K562 (cell line): ENCODE measurements around the gene ATP5PD. TPM values are rescaled to one million over a fixed set of nuclear protein-coding genes. Genes with fewer than 3 reads are reported as not detected.

Source experiments
- CBFA2T3 ChIP-seq: fragments of 450-650 bp; IDR thresholded peaks from 2 replicates; pipeline ENCODE4 v1.6.1; 2017
- CREM ChIP-seq: IDR thresholded peaks from 2 replicates; pipeline ENCODE4 v1.6.1; 2014; ENCODE audit warnings: antibody characterized with exemption, low read depth
- ELK3 ChIP-seq: fragments of 450-650 bp; formaldehyde crosslinking; IDR thresholded peaks from 2 replicates; pipeline ENCODE4 v1.4.0; 2020; ENCODE audit warnings: mild to moderate bottlenecking
- FOSL1 ChIP-seq: fragments of 200-800 bp; sonication (Bioruptor generic); conservative IDR thresholded peaks from 2 replicates; pipeline ENCODE4 v1.6.1; 2016; ENCODE audit warnings: missing genetic modification characterization, missing compliant biosample characterization
- HDAC1 ChIP-seq, 2 experiments: fragments of 450-650 bp; IDR thresholded peaks; 2 replicates each; pipeline ENCODE4 v1.6.1; 2016 to 2017; ENCODE audit warnings: inconsistent platforms in 1 of 2, mild to moderate bottlenecking in 1 of 2, moderate library complexity in 1 of 2
- IFI16 ChIP-seq: fragments of 250-450 bp; sonication (Bioruptor Pico); IDR thresholded peaks from 2 replicates; pipeline ENCODE4 v2.1.2; 2022; ENCODE audit warnings: mild to moderate bottlenecking, inconsistent platforms
- KAT7 ChIP-seq: sonication (generic); formaldehyde crosslinking; IDR thresholded peaks from 2 replicates; pipeline ENCODE4 v1.8.0; 2022; ENCODE audit warnings: missing genetic modification reagents, mild to moderate bottlenecking, borderline replicate concordance
- MYNN ChIP-seq, 2 experiments: sonication (generic); formaldehyde crosslinking in 1 of 2; IDR thresholded peaks; 2 replicates each; pipeline versions ENCODE4 v1.5.0 to v1.6.1; 2016 to 2020; ENCODE audit warnings: antibody characterized with exemption in 1 of 2, missing genetic modification reagents in 1 of 2
- PRMT5 ChIP-seq: sonication (generic); formaldehyde crosslinking; IDR thresholded peaks from 2 replicates; pipeline ENCODE4 v1.5.0; 2020; ENCODE audit warnings: missing genetic modification reagents
- SPI1 ChIP-seq: IDR thresholded peaks from 2 replicates; pipeline ENCODE4 v1.6.1; 2011; ENCODE audit warnings: low read depth, low read length, control low read depth, borderline replicate concordance
- TFE3 ChIP-seq: fragments of 450-650 bp; formaldehyde crosslinking; IDR thresholded peaks from 2 replicates; pipeline ENCODE4 v1.4.0; 2020; ENCODE audit warnings: mild to moderate bottlenecking, mixed read lengths
- TOE1 ChIP-seq, 2 experiments: fragments of 450-650 bp in 1 of 2; sonication (generic) in 1 of 2; formaldehyde crosslinking in 1 of 2; IDR thresholded peaks; 2 replicates each; pipeline versions ENCODE4 v1.7.1 to v1.8.0; 2016 to 2022; ENCODE audit warnings: borderline replicate concordance in 2 of 2, mild to moderate bottlenecking in 2 of 2, antibody characterized with exemption in 1 of 2, inconsistent platforms in 1 of 2, low read depth in 1 of 2, missing genetic modification reagents in 1 of 2, moderate library complexity in 1 of 2
- ZBTB8A ChIP-seq: fragments of 450-650 bp; IDR thresholded peaks from 2 replicates; pipeline ENCODE4 v1.6.1; 2018; ENCODE audit warnings: mild to moderate bottlenecking, moderate library complexity; ENCODE audit not compliant: partially characterized antibody
- ZNF263 ChIP-seq: sonication (generic); formaldehyde crosslinking; IDR thresholded peaks from 2 replicates; pipeline ENCODE4 v1.8.0; 2022; ENCODE audit warnings: mild to moderate bottlenecking, missing genetic modification reagents, borderline replicate concordance
- polyA plus RNA-seq, 8 experiments: library from polyadenylated mRNA; depleted of rRNA in 4 of 8; stranded (reverse) in 5 of 8; unstranded in 3 of 8; fragments of >200 nt; fragmentation: Nextera tagmentation in 2 of 8; fragmentation: Illumina TruSeq in 1 of 8; extraction: Ambion mirVana in 2 of 8; extraction: Trizol in 1 of 8; gene quantifications; 2 replicates each; pipeline versions ENCODE4 v1.2.1 to v1.2.3, GENCODE V29; 2011 to 2014; ENCODE audit warnings: inconsistent platforms in 1 of 8, missing spikeins in 1 of 8
- total RNA-seq, 7 experiments: library from RNA; depleted of rRNA in 6 of 7; stranded (reverse); fragments of >200 nt in 6 of 7; fragmentation: Illumina TruSeq in 2 of 7; extraction: Trizol in 2 of 7; gene quantifications; 2 replicates each; pipeline versions ENCODE4 v1.2.1 to v1.2.3, GENCODE V29; 2011 to 2021; ENCODE audit warnings: low replicate concordance in 1 of 7
- TF ChIP-seq, protein P1 (sequence below): sonication (generic); formaldehyde crosslinking; IDR thresholded peaks from 2 replicates; pipeline ENCODE4 v1.8.0; 2023; ENCODE audit warnings: mild to moderate bottlenecking, missing genetic modification reagents
- TF ChIP-seq, protein P2 (sequence below): fragments of 450-650 bp; formaldehyde crosslinking; conservative IDR thresholded peaks from 2 replicates; pipeline ENCODE4 v1.4.0; 2022; ENCODE audit warnings: mild to moderate bottlenecking, missing genetic modification characterization

The ATP5PD gene
- total and polyA plus RNA-seq, 9 of the 15 experiments (the other 6 are each of a cell fraction or from before 2014, with no cell fraction given): 271 to 828 (median 432) TPM

DNA sequence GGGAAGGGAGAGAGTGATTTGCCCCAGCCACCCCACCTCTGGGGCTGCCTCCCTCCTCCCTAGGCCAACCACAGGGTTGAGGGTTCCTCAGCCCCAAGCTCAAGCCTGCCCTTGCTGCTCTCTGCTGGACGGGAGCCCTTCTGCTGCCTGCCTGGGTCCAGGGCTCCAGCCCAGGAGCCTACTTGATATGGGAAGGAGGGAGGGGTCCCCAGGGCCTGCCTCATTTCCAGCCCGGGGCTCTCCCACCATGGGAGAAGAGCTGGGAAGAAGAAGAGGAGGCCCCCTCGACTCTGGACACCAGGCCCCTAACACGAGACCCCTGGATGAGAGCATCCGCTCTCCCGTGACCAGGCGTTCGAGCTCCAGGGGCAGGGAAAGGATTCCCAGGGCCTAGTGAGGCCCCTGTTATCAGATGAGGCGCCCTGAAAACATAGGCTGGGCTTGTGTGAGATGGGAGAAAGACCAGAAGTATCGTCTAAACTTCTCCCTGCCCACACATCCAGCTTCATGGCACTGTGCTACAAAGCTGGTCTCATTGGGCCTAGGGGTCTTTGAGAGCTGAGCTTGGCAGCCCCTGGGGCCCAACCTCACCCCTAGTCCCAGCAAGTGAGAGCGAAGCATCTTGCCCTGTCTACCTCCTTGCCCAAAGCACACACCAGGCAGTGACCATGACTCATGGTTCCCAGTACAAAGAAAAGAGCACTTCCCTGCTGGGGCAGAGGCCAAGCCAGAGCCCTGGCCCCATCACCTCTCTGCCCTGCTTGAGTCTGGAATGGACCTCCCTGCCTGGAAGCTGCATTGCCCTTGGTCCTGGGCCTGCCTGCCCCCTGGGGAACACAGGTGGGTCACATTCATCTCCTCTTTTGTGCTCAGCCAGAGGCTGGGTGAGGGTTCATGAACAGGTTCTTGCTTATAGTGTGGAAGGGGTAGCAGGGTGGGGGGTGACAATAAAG, 42.0 kb upstream of the ATP5PD start (continued):
- TF ChIP-seq ZNF263 (CRISPR knock-in tag): 0 out of 2 replicates have a peak, but pooled peaks have one; percentile 22
- TF ChIP-seq KAT7: 0 out of 2 replicates have a peak, but pooled peaks have one; percentile 64
- TF ChIP-seq TOE1 (IDR thresholded peaks at IDR 0.05; ENCODE audit: borderline replicate concordance): no peak
- TF ChIP-seq TOE1 (CRISPR knock-in tag; IDR thresholded peaks at IDR 0.05; ENCODE audit: borderline replicate concordance, low read depth): 0 out of 2 replicates have a peak, but pooled peaks have one; percentile 54
- TF ChIP-seq, protein P1, sequence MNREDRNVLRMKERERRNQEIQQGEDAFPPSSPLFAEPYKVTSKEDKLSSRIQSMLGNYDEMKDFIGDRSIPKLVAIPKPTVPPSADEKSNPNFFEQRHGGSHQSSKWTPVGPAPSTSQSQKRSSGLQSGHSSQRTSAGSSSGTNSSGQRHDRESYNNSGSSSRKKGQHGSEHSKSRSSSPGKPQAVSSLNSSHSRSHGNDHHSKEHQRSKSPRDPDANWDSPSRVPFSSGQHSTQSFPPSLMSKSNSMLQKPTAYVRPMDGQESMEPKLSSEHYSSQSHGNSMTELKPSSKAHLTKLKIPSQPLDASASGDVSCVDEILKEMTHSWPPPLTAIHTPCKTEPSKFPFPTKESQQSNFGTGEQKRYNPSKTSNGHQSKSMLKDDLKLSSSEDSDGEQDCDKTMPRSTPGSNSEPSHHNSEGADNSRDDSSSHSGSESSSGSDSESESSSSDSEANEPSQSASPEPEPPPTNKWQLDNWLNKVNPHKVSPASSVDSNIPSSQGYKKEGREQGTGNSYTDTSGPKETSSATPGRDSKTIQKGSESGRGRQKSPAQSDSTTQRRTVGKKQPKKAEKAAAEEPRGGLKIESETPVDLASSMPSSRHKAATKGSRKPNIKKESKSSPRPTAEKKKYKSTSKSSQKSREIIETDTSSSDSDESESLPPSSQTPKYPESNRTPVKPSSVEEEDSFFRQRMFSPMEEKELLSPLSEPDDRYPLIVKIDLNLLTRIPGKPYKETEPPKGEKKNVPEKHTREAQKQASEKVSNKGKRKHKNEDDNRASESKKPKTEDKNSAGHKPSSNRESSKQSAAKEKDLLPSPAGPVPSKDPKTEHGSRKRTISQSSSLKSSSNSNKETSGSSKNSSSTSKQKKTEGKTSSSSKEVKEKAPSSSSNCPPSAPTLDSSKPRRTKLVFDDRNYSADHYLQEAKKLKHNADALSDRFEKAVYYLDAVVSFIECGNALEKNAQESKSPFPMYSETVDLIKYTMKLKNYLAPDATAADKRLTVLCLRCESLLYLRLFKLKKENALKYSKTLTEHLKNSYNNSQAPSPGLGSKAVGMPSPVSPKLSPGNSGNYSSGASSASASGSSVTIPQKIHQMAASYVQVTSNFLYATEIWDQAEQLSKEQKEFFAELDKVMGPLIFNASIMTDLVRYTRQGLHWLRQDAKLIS (CRISPR knock-in tag): no peak
- TF ChIP-seq ZBTB8A: no peak
- TF ChIP-seq, protein P2, sequence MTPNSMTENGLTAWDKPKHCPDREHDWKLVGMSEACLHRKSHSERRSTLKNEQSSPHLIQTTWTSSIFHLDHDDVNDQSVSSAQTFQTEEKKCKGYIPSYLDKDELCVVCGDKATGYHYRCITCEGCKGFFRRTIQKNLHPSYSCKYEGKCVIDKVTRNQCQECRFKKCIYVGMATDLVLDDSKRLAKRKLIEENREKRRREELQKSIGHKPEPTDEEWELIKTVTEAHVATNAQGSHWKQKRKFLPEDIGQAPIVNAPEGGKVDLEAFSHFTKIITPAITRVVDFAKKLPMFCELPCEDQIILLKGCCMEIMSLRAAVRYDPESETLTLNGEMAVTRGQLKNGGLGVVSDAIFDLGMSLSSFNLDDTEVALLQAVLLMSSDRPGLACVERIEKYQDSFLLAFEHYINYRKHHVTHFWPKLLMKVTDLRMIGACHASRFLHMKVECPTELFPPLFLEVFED: no peak
- TF ChIP-seq ELK3 (CRISPR knock-in tag): no peak
- TF ChIP-seq SPI1: peak; percentile 57; the same call in 1 of the 2 replicates
- TF ChIP-seq CBFA2T3: no peak
- TF ChIP-seq PRMT5 (CRISPR knock-in tag): no peak
- peak; percentile 70 for TF ChIP-seq FOSL1
- TF ChIP-seq IFI16 (CRISPR knock-in tag): no peak
- TF ChIP-seq CREM: no peak
- no peak for TF ChIP-seq HDAC1 (IDR thresholded peaks at IDR 0.05)
- 0 out of 2 replicates have a peak, but pooled peaks have one; percentile 42 for TF ChIP-seq MYNN (IDR thresholded peaks at IDR 0.05)
- TF ChIP-seq MYNN (CRISPR knock-in tag; IDR thresholded peaks at IDR 0.05): no peak
- TF ChIP-seq TFE3 (CRISPR knock-in tag): no peak
